GM19043 (cell line): ENCODE measurements around the gene HRH3.

Source experiments
- ATAC-seq: cut with Tn5 transposase; IDR thresholded peaks from one replicate; pipeline ENCODE4 v1.9.1; 2021; ENCODE audit warnings: low read depth; ENCODE audit not compliant: unreplicated experiment

The HRH3 gene

DNA sequence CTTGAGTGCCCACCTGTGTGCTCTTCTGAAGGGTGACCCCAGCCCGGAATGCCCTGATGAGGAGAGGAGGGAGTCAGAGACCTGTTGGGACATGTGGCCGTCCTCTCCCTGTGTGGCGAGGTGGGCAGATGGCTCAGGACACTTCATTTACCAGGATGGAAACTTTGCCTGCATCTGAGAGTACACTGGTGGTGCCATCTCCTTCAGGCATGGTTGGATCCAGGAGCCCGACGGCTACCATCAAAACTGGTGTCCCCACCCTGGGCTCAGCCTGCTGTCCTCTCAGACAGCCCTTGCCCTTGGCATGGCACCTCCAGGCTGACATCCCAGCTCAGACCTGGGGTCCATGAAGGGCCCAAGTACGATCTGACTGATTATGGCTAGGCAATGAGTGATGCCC is 11.2 kb upstream of the HRH3 start:
- ATAC-seq = no peak

DNA sequence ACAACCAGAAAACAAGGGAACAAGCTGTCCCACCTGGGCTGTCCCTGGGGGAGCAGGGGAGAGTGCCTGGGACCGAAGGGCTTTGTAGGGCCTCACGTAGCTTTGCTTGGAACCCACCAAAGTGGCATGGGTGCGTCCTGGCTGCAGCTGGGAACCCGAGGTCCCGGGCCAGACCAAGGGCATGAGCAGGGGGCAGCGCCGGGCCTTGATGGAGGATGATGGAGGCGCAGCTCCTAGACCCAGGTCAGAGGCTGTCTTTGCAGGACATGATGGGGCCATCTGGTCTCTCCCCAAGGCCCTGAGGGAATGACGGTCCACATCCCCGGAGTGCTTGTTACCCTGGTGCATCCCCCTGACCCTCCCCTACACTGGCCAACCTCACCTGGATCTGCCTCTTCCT is 10.6 kb upstream of the HRH3 start:
- no peak for ATAC-seq

DNA sequence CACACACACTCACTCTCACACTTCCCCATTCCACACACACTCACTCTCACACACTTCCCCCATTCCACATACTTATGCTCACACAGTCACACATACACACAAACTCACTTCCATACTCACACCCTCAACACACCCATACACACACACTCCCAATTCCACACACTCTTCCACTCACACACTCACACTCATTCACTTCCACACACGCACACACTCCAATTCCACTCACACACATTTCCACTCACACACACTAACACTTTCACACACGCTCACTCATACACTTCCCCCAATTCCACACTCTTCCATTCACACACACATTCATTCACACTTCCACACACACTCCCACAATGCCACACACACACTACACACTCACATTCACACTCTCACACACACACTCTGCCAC is 10.2 kb upstream of the HRH3 start:
- ATAC-seq = no peak

DNA sequence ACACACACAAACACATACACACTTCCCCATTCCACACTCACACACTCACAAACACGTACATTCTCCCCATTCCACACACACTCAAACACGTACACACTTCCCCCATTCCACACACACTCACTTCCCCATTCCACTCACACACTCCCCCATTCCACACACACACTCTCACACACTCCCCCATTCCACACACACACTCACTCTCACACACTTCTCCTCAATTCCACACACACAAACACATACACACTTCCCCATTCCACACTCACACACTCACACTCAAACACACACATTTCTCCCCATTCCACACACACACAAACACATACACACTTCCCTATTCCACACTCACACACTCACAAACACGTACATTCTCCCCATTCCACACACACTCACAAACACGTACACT is 9.6 kb upstream of the HRH3 start:
- ATAC-seq = no peak

DNA sequence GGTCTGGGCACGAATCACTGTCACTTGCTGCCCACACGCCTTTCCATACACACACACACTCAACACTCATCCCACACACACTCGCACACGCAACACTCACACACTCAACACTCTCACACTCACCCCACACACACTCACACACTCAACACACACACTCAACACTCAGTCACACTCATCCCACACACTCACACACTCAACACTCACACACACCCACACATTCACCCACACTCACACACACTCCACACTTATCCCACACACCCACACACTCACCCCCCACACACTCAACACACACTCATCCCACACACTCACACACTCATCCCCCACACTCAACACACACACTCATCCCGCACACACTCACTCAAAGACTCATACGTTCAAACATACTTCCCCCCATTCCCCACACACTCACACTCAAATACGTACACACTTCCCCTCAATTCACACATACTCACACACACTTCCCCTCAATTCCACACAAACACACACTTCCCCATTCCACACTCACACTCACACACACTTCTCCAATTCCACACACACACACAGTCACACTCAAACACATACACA is 9.0 kb upstream of the HRH3 start:
- no peak for ATAC-seq

DNA sequence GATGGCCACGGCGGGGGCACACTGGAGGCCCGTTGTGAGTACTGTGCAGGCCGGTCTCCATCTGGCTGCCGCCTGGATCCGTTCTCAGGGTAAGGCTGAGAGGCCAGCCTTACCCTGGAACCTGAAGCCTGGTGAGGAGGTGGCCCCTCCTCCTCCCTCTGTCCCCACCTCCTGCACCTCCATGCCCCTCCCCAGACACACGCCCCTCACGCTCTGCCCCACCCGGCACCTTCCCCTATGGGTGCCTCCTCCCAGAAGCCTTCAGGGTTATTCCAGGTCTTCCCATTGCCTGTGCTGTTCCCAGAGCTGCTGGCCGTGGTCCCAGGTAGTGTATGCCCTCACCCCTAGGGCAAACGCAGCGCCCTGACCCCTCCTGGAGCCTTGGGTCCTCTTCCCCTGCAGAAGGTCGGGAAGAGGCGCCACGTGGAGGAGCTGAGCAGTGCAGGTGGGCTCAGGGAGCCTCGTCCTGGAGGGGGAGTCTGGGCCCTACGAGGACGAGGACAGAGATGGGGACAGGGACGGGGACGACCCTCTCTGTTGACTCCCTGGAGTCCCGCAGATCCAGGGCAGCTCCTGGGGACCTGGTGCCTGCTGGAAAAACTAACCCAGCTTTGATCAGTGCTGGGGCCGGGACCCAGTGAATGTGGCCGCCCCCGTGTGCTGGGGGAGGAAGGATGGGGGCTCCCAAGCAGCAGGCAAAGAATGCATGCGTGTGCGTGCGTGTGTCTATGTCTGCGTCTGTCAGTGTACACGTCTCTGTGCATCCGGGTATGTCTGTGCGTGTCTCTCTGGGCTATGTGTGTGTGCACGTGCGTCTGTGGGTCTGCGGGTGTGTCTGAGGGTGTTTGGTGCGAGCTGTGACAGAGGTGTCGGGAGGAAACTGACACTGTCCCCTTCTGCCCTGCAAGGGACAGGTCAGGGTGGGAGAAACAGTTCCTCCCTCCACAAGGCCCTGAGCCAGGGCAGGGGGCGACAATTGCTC is 8.2 kb upstream of the HRH3 start:
- ATAC-seq = no peak

DNA sequence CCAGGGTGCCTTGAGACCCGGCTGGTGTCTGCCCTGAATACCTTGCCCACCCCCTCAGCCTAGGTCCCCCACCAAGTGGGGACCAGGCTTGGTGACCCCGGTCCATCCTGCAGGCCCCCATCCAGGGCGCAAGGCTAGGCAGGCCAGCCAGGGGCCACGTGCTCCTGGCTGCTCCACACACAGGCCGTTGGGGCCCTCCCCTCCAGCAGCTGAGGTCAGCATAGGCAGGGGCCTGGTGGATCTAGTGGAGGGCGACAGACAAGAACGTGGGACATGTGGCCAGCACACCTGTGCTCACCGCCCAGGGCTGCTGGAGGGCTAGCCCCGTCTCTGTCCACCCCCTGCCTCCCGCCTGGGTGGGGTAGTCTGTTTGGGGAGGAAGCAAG is 7.5 kb upstream of the HRH3 start:
- no peak for ATAC-seq

DNA sequence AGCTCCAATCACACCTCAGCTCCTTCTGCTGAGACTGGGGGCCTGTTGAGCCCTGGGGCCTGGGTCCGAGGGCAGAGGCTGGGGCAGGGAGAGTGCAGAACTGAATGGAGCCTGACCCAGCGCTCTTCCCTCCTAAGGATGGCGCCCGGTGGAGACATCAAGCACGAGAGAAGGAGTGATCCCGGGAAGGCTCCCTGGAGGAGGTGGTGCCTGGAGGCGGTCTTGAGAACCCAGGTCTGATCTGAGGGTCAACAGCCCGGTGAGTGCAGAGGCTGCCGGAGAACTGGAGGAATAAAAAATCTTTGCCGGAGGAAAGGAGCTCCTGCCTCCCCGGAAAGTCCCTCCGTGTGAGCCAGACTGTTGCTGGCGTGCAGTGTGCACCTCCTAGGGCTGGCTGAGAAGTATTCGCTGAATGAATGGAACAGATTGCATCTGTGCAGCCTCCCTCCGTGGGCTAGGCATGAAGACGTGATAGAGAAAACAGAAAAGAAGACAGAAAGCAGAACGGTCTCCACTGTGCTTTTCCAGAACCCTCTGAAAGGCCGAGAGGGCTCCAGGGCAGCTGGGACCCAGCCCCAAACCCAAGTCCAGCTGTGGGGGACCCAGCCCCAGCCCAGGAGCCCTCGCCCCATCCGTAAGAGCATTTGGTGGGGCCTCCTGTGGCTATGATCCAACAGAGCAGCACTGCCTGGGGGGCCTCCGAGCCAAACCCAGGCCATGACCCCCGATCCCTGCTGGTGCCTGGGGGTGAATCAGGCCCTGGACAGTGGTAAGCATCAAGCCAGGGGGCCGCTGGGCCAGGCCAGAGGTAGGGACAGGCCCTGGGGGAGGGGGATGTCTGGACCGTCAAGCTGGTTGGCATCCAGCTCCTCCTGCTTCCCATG is 6.9 kb upstream of the HRH3 start:
- ATAC-seq = no peak

DNA sequence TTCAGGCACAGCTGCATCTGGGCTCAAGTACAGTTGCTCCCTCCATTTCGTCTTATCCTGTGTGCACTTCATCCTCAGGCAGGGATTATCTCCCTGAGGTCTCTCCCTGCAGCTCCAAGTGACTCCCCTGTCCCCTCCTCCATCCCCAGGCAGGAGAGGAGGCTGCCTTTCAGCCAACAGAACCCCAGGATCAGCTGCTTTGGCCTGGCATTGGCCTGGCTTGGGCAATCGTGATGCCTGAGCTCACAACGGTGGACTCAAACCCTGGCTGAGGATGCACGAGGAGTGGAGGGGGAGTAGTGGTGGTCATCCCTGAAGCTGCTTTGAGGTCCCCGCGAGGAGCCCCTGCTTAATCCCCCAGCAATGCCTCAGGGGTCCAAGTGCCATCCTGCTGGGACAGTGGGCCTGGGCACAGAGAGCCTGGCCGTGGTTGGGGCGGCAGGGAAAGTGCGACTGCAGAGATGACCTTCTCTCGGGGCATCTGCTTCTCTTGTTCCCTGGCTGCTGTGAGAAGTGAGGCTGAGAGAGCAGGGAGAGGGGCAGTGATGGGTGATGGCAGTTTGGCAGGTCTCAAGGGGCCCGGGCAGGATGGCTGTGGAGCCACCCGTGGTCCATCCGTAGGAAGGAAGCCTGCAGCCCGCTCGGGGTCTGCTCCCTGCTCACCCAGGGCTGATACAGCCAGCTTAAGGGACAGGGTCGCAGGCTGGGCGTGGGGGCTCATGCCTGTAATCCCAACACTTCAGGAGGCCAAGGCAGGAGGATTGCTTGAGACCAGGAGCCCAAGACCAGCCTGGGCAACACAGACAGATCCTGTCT is 6.0 kb upstream of the HRH3 start:
- ATAC-seq = no peak

DNA sequence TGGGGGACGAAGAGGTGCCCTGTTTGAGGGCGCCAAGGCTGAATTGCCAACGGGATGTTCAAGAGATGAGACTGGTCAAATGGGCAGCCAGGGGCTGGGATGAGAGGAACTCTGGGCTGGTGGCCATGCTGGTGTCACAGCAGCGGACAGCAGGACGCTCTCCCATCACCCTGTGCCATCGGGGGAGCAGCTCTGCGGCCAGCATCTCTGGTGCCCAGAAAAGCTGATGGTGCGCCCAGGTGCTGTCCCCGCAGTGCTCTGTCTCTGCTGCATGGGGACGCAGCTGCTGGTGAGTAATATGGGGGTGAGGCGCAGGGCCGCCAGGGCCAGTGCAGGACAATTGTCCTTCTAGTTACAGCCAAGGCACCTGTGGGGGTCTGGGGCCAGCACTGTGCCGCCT is 4.9 kb upstream of the HRH3 start:
- ATAC-seq = no peak

DNA sequence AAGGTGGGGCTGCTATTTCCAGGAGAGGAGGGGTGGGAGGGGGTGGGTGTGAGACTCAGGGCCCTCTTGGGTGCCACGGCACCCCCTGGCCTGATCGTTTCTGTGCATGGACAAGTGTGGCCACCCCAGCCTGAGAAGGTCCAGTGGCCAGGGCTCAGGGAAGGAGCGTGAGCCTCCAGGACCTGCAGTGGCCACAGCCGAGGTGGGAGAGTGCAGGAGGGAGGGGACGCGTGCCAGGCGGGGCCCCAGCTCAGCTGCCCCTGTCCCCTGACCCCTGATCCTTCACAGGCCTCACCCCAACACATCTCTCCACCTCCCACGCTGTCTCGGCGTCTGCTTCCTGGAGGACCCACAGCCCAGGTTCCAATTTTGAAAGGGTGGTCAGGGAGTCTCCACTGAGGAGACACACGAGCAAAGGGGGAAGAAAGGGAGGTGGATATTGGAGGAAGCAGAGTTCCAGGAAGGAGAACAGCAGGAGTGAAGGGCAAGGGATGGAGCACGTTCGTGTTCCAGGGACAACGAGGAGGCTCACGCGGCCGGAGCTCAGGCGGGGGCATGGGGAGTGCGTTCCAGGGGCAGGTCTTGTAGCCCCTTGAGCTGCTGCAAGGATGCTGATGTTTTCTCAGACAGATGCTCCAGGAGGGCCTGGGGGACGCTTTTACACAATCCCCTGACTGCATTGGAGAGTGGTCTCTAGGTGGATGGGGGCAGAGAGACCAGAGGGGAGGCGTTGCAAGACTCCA is 4.2 kb upstream of the HRH3 start:
- ATAC-seq = no peak

DNA sequence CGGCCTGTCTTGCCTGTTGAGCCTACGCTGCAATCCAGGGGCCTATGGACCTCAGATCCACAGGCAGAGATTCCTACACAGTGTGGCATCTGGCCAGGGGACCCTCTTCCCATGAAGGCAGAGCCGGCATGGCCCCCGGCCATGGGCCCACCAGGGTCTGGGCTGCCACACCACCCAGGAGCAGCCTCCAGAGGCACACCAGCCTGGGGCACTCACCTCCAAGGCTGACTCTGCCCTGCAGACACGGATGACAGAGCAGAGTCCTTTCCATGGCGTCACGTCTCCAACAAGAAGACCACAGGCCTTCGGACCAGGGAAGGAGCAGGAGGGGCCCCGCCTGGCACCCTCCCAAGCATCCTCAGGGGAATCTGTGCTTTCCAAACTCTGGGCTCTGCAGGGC is 3.5 kb upstream of the HRH3 start:
- no peak for ATAC-seq

DNA sequence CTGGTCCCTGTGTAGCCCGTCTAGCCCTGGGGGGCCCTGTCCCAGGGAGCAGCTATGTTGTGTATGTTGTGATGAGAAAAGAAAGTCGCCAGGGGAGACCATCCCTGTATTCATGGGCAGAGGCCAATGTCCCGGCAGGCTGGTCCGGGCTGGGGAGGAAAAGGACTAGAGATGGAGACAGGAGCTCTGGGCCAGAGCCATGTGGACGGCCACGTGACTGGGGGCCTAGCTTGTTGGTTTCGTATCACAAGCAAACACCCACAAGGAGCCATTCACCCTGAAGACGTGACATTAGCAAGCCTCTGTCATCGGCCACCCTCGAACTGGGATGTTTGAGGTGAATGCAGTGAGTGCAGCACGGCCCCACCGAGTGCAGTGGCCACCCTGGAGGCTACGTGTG is 2.9 kb upstream of the HRH3 start:
- no peak for ATAC-seq

DNA sequence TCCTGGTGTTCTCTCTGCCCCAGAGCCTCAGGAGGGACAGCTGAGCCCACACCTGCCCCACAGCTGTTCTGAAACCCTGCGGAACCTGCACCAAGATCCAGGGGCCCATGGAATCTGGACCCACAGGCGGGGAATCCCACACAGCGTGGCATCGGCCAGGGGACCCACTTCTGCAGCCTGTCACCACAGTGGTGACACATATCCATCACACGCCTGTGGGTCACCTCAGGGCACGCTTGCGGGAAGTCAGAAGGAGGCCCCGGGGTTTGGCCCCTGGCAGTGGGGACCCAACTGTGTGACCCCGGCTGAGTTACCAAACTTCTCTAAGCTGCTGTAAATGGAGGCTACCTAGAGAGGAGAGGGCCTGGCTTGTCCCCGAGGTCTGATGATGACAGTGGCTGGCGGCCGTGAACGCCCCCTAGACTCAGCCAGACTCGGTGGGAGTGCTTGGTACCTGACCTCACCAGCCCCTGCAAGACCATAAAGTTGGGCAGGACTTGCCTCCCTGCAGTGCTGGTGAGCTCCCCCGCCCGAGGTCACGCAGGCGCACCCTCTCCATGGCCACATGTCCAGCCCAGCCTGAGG is 2.3 kb upstream of the HRH3 start:
- no peak for ATAC-seq

DNA sequence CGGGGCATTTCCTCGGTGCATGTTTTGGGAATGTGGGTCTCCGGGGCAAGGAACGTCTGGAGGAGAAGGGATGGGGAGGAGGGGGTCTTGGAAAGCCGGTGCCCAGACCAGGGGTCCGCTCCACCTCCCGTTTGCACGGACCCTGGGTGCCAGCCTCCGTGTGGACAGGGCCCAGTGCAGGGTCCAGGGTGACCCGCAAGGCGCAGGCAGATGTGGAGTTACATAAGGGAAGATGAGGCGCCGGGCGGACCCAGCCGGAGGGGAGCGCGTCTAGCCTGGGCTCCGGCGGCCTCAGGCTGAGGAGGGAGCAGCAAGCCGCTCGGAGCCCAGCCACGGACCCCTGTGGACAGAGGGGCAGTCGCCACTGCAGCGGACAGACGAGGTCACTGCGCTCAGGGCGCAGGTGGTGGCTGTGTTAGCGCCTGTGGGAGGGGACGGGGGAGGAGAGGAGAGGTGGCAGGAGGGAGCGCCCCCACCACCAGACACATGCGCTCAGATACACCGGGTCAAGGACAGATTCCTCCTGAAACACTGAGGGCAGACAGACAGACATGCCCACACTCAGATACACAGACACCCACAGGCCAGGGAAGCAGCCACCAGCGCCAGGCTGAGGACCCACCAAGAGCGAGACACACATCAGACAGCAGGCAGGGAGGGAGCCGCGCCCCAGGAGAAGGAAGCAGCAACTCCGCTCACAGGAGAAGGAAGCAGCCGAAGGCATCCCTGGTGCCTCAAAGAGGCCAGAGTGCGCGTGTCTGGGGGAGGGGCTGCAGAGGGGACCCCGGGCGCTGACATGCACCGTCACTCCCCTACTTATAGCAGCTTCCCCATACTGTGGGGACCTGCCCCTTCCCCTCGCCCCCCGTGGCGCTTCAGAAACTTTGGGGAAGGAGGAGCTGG is 839 bp upstream of the HRH3 start:
- no peak for ATAC-seq

DNA sequence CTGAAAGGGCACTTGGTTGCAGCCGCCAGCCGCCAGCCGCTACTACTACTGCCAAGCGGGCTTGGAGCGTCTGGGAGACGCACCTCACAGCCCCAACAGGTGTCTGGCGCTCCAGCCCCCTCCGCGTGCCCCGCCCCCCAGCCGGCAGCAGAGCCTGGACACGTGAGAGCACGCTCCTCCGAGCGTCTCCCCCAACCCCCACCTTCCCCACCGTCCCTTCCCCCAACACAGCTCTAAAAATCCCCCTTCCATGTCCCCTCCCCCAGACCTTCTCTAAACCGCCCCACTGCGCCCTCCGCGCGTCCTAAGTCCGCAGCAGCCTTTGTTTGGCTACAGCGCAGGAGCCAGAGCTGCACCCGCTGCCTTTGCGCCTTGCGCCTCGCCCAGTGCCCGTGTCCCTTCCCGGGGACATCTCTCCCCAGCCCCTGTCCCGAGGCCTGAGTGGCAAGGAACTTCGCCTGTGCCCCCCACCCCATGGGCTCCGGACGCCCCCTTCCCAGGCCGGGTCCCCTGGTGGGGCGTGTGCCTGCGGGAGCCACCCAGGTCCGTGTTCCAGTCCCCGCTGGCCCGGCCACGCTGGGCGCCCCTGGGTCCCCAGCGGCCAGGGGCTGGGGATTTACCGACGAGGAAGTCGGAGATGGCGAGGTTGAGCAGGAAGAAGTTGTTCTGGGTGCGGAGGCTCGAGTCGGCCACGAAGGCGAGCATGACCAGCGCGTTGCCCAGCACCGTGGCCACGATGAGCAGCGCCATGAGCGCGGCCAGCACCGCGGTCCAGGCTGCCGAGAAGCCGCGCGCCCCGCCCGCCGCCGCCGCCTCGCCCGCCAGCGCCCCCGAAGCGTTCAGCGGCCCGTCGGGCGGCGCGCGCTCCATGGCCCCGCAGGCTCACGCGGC is 732 bp downstream of the HRH3 start:
- ATAC-seq = no peak
